Vagina (tissue), 2 donors: ENCODE results near the gene VSTM4. TPM values are rescaled to one million over a fixed set of nuclear protein-coding genes. Genes with fewer than 3 reads are reported as not detected.
A peak's percentile ranks its signal among the peaks of the same experiment; 100 is the strongest.

Source experiments
- DNase-seq, 2 donors: peaks; one replicate each; pipeline ENCODE4 v3.0.0-alpha.2; 2017; ENCODE audit errors: extremely low spot score in 2 of 2
- H3K27ac ChIP-seq: fragments of 200-600 bp; sonication (generic); one replicate; pipeline ENCODE4 v1.5.1; 2019
- H3K27me3 ChIP-seq: fragments of 200-600 bp; sonication (generic); one replicate; pipeline ENCODE4 v1.5.1; 2019
- H3K36me3 ChIP-seq, 2 donors: fragments of 200-600 bp; sonication (generic); one replicate each; pipeline ENCODE4 v1.5.1; 2017 to 2019
- H3K4me1 ChIP-seq: fragments of 200-600 bp; sonication (generic); one replicate; pipeline ENCODE4 v1.5.1; 2019
- H3K4me3 ChIP-seq, 2 donors: fragments of 200-600 bp; sonication (generic); 1 replicate in 1 of 2; 2 replicates in 1 of 2; pipeline ENCODE4 v1.5.1; 2016 to 2019
- H3K9me3 ChIP-seq: fragments of 200-600 bp; sonication (generic); one replicate; pipeline ENCODE4 v1.5.1; 2019
- CTCF ChIP-seq, 3 experiments: fragments of 450-650 bp in 2 of 3; fragments of 200-600 bp in 1 of 3; sonication (generic) in 1 of 3; IDR thresholded peaks; one replicate each; pipeline ENCODE4 v1.5.1; 2017 to 2019; ENCODE audit warnings: antibody characterized with exemption in 3 of 3, mild to moderate bottlenecking in 2 of 3, moderate library complexity in 2 of 3
- POLR2A ChIP-seq, 2 donors: fragments of 450-650 bp; IDR thresholded peaks; one replicate each; pipeline ENCODE4 v1.6.1; 2017; ENCODE audit warnings: antibody characterized with exemption in 2 of 2, mild to moderate bottlenecking in 2 of 2, moderate library complexity in 2 of 2
- POLR2AphosphoS5 ChIP-seq, 2 donors: sonication (generic); formaldehyde crosslinking; IDR thresholded peaks; one replicate each; pipeline ENCODE4 v1.9.0; 2017; ENCODE audit warnings: antibody characterized with exemption in 2 of 2, mild to moderate bottlenecking in 2 of 2, low read depth in 1 of 2; ENCODE audit not compliant: insufficient read depth in 1 of 2
- intact Hi-C: fragments of 100-400 bp; cut with DNase I; formaldehyde crosslinking; loops from one replicate; pipeline ENCODE4 v1.15.1; 2023
- total RNA-seq: library from RNA; depleted of rRNA; stranded (reverse); fragments of >200 nt; gene quantifications from one replicate; pipeline ENCODE4 v1.2.3, GENCODE V29; 2016

VSTM4 gene
- total RNA-seq, 1 donor from 2014 or later, result 14.0 TPM

- H3K27me3 ChIP-seq, result no peaks in the 10 kb centered on the region
- H3K4me3 ChIP-seq, result no peak overlapping the region
- DNase-seq, result no peak
- intact Hi-C loops, result no loop called here
- H3K9me3 ChIP-seq, result peaks cover 12% of the 10 kb centered on the region
- no peak overlapping the region for H3K27ac ChIP-seq
- peaks cover 27% of the 10 kb centered on the region for H3K4me1 ChIP-seq
- TF ChIP-seq POLR2A (IDR thresholded peaks at IDR 0.05), result no peak
- no peak for TF ChIP-seq CTCF (IDR thresholded peaks at IDR 0.05)
- no peaks in the 10 kb centered on the region for H3K36me3 ChIP-seq
Observed at GRCh38 chr10:49061667-49062066, 53.7 kb downstream of the VSTM4 start.

- DNase-seq, result peak; percentile 82 to 86
- no peak overlapping the region for H3K4me3 ChIP-seq
- peaks cover 12% of the 10 kb centered on the region for H3K9me3 ChIP-seq
- H3K36me3 ChIP-seq, result no peaks in the 10 kb centered on the region
- intact Hi-C loops, result no loop called here
- H3K27me3 ChIP-seq, result no peaks in the 10 kb centered on the region
- TF ChIP-seq CTCF (IDR thresholded peaks at IDR 0.05), result no peak
- TF ChIP-seq POLR2A (IDR thresholded peaks at IDR 0.05), result no peak
- peak in 1 of 2 donors; percentile 49 for TF ChIP-seq POLR2AphosphoS5 (IDR thresholded peaks at IDR 0.05; ENCODE audit: insufficient read depth in 1 of 2, low read depth in 1 of 2)
- H3K27ac ChIP-seq, result peak overlapping the region; percentile 39
- peaks cover 57% of the 10 kb centered on the region for H3K4me1 ChIP-seq
Observed at GRCh38 chr10:49058463-49059255, 56.7 kb downstream of the VSTM4 start.

GRCh38 chr10:49057231-49057880 lies 58.0 kb downstream of the VSTM4 start:
- intact Hi-C loops, result no loop called here
- Histone ChIP-seq H3K4me3 (no peak overlapping the region), H3K9me3 (peaks cover 9% of the 10 kb centered on the region), H3K27me3 (no peaks in the 10 kb centered on the region), H3K27ac (no peak overlapping the region), H3K36me3 (no peaks in the 10 kb centered on the region), H3K4me1 (peaks cover 70% of the 10 kb centered on the region)
- TF ChIP-seq POLR2A (IDR thresholded peaks at IDR 0.05), result no peak
- no peak for TF ChIP-seq POLR2AphosphoS5 (IDR thresholded peaks at IDR 0.05; ENCODE audit: insufficient read depth in 1 of 2, low read depth in 1 of 2)
- no peak for TF ChIP-seq CTCF (IDR thresholded peaks at IDR 0.05)
- peak in 1 of 2 donors; percentile 88 for DNase-seq

GRCh38 chr10:49056356-49056755 lies 59.0 kb downstream of the VSTM4 start:
- Histone ChIP-seq H3K4me3 (no peak overlapping the region), H3K4me1 (peaks cover 70% of the 10 kb centered on the region), H3K36me3 (no peaks in the 10 kb centered on the region), H3K27ac (no peak overlapping the region), H3K27me3 (no peaks in the 10 kb centered on the region), H3K9me3 (no peaks in the 10 kb centered on the region)
- intact Hi-C loops, result no loop called here
- no peak for DNase-seq
- TF ChIP-seq CTCF (IDR thresholded peaks at IDR 0.05) (no peak), POLR2A (IDR thresholded peaks at IDR 0.05) (no peak), POLR2AphosphoS5 (IDR thresholded peaks at IDR 0.05; ENCODE audit: insufficient read depth in 1 of 2, low read depth in 1 of 2) (no peak)
